Stimulated activated CD4-positive, alpha-beta T cell treated with anti-CD3 and anti-CD28 coated beads, Interleukin-12 subunit alpha, Interleukin-12 subunit beta, amount 100 ng/mL, for 4 hours (primary cell): ENCODE data around the gene MAP1LC3B2.

ENCODE experiments used
- DNase-seq: peaks from one replicate; pipeline ENCODE4 v3.0.0-alpha.2; 2020

MAP1LC3B2 gene

DNA sequence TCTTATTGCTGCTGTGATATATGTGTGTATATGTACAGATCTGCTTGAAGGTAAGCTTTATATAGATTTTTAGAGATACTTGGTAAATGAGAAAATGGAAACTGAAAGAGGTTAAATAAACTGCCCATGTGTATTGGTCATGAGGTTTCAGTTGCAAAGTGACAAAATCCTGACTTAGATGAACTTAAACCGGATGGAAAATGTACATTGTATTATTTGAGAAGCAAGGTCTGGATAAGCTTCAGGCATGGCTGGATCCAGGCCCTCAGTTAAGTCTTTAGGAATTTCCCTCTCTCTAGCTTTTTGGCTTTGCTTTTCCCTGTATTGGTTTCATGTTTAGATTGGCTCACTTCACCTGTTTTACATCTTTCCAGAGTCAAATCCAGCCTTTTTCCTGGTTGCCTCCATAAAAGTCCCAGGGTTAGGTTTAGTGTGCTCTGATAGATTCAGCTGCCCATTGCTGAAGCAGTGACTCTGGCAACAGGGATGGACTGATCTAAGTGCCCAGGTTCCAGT is 21.0 kb upstream of the MAP1LC3B2 start:
- DNase-seq, result no peak

DNA sequence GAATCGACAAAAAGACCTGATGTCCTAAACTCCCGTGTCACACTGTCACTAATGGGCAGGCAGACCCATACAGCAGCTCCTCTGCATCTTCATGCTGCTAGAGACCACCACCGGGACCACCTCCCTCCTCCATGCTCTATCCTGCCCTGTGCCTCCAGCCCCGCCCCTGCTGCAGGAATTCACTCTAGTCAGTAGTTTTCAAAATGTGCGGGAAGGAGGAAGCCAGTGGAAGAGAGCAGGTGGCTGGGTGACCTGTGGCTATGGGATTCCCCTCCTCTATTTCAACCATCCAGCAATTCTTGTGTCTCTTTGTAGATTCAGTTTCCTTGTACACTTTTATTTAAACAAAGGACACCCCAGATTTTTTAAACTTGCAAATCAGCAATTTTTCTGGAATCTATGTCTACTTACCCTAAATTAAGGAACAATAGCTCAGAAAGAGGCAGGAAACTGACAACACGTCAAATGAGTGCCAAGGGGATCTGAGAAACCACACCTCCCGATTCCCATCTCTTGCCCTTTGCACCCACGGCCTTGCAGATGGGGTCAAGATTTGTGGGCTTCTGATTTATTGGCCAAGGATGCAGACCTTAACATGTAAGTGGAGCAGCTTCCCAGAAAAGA is 20.4 kb upstream of the MAP1LC3B2 start:
- no peak for DNase-seq

- no peak for DNase-seq
These were observed 19.8 kb upstream of the MAP1LC3B2 start for GRCh38 chr12:116539361-116539771.

- no peak for DNase-seq
These were observed 19.2 kb upstream of the MAP1LC3B2 start for GRCh38 chr12:116539905-116540482.

DNA sequence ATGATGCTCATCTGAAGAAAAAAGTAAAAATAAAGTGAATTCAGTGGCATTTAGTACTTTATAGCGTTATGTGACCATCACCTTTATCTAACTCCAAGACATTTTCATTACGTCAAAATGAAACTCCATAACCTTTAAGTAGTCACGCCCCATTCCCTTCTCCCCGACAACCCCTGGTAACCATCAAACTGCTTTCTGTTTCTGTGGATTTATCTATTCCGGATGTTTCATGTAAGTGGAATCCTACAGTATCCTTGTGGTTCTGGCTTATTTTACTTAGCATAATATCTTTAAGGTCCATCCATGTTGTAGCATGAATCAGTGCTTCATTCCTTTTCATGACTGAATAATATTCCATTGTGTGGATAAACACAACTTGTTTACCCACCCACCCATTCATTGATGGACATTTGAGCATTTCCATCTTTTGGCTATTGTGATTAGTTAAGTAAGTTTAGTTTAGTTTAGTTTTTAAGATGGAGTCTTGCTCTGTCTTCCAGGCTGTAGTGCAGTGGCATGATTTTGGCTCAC is 18.5 kb upstream of the MAP1LC3B2 start:
- DNase-seq, result no peak

DNA sequence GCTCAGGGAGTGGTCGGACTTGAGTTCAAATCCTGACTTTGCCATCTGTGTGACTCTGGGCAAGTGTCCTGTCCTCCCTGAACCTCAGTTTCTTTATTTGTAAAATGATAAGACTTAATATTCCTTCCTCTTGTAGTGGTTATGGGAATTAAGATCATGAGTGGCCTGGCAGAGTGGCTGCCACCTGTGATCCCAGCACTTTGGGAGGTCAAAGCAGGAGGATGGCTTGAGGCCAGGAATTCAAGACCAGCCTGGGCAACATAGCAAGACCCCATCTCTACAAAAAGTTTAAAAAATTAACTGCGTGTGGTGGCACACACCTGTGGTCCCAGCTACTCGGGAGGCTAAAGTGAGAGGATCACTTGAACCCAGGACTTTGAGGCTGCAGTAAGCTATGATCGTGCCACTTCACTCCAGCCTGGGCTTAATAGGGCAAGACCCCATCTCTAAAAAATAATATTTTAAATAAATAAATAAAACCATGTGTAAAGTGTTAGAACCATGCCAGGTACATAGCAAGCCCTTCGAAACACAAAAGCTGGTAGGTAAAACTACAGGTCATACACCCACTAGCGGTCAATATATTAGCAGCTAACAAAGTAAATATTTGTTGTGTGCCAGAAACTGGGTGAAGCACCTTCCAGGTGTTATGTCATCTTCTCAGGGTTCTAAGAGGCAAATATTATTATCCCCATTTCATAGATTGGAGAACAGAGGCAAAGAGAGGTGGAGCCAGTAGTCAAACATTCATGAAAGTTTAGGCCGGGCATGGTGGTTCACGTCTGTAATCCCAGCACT is 17.4 kb upstream of the MAP1LC3B2 start:
- no peak for DNase-seq

GRCh38 chr12:116542345-116542956 is 16.7 kb upstream of the MAP1LC3B2 start:
- DNase-seq, result no peak

DNA sequence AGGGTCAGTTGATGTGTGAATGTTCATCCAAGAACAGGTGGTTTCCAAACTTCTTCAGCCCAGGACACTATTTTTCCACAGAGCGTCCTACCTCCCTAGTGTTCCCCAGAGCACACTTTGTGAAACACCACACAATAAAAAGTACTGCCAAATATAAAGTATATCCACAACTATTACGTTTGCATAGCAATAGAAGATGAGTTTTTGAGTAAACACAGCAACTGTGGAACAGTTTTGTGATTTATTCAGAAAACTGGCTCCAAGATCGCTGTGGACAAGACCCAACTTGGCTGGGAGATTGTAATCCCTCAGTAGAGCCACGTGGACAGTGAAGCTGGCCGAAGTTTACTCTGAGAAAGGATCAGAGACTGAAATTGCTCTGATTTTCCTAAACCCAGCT is 14.5 kb upstream of the MAP1LC3B2 start:
- DNase-seq, result no peak

DNA sequence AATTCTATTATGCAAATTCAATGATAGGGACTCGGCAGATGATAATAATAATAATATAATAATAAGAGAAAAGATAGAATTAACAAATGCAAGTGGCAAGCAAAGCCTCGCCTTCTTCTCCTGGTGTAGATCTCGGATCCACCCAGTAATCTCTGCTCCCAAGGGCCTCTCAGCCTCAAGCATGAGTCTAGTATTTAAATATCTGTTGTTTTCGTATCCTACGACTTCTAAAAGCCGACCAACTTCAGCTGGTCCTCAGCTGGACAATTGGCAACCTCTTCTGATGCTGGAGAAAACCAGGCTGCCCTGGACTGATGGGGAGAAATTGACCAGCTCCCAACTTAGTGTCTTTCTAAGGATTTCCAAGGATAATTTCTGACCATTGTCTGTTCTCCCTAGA is 14.0 kb upstream of the MAP1LC3B2 start:
- DNase-seq, result no peak

- no peak for DNase-seq
These were observed 13.2 kb upstream of the MAP1LC3B2 start for GRCh38 chr12:116545936-116546335.

DNA sequence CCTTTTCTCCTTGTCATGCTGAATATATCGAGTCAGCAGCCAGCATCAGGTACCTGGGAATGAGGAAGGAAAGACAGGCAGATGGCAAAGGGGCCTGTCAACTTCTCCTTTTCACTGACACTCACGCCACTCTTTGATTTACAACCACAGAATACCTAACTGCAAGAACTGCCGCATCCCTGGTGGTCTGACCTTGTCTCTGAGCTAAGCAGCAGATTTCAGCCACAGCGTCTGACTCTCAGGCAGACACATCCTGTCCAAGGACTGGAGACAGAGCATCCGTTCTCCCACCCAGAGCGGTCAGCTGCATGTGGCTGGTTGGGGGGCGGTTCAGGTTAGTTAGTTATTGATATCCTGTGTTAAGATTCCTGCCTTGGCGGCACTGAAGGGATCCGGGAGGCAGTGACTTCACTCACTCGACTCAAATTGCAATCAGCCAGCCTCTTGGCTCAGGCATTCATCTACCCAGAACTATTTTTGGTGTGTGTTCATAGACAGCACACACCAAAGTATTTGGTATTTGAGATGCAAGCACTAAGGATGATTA is 11.2 kb upstream of the MAP1LC3B2 start:
- DNase-seq, result no peak

DNA sequence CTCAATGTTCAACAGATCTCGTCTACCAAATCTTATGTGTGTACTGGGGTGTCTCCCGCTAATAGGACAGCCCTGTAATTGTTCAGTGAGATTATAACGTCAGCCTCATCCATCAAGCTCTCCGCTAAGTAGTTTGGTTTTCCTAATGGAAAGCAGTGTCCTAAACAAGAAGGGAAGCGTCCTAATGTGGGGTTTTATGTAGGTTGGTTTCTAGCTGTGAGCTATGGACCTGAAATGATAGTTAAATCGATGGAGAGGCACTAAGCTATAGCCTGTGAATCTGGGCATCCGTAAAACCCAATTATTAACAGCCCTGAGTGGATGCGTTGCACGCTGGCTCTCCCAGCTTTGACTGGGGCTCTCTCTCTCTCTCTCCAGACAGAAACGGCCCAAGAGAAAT is 9.2 kb upstream of the MAP1LC3B2 start:
- no peak for DNase-seq

- no peak for DNase-seq
These were observed 8.0 kb upstream of the MAP1LC3B2 start for GRCh38 chr12:116551151-116551550.

GRCh38 chr12:116551619-116551951 is 7.6 kb upstream of the MAP1LC3B2 start:
- DNase-seq, result no peak

- DNase-seq, result no peak
These were observed 7.0 kb upstream of the MAP1LC3B2 start for GRCh38 chr12:116551952-116552772.

DNA sequence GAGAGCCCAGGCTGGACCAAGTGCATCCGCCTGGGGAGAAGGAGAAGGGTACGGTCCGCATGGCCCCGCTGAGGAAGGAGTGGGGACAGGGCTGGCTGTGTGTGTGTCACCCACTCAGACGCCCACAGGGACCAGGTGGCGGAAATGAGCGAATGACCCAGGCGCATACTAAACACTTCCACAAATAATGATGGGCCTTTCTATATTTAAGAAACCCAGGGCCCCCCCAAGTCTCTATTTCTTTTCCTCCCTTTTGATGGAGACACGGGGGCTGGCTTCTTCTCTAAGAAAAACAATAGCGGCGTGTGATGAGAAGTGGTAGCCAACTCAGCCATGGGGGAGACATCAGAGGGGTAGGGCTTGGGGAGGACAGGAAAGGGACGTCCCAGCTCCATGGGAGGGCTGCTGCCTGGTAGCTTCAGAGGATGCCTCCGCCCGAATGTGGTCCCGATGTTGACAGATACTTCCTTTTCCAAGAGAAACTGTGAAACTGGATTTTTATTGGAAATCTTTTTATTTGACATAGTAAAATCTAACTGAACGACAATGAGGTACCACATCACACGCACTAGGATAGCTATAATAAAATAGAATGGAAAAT is 6.3 kb upstream of the MAP1LC3B2 start:
- no peak for DNase-seq

DNA sequence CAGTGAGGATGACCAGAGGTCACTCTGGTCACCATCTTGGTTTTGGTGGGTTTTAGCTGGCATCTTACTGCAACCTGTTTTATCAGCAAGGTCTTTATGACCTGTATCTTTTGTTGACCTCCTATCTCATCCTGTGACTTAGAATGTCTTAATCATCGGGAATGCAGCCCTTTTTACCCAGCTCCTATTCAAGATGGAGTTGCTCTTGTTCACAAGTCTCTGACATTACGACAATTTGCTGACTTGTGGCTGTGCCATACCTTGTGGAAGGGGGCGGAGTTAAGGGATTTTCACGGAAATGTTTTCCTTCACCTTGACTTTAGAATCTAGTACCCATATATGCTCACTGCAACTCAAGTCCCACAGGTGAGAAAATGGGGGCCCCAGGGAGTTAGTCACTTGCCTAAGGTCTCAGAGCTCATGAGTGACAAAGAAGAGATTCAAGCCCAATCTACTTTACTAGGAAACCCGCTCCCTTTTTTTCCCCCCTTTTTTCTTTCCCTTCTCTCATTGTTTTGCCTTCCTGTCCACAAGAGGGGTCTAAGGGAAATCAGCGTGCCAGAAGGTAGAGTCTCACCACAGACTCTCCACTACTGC is 2.7 kb upstream of the MAP1LC3B2 start:
- DNase-seq, result no peak

GRCh38 chr12:116556964-116557698 is 2.0 kb upstream of the MAP1LC3B2 start:
- DNase-seq, result no peak

DNA sequence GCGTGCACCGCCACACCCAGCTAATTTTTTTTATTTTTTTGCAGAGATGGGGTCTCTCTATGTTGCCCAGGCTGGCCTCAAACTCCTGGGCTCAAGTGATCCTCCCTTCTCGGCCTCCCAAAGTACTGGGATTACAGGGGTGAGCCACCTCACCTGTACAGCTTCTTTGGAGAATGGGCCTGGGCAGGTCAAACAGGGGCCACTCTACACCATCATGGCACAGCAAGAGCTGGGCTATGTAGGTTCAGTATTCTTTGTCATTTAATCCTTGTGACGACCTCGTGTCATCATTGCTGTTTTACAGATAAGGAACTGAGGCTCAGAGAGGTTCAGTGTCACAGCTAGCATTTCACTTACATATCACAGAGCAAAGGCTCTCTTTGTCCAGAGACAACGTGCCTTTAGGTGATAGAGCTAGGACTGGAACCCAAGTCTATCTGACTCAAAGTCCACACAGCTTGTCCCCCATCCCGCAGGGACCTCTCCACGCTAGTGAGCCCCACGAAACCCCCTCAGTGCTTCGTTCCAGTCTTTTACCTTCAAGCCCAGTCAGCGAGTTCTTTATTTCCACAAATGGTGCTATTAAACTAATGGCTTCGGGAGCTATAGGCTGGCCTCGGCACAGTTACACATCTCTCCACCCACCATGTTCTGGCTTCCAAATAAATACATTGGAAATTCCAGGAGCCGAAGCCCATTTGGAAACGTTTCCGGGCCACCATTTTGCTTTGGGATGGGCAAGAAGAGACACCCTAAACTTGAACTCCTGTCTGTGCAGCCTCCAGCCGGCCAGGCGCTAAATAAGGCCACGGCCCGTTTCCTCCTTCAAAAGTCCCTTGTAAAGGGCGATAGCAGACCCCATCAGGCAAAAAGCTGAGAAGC is 660 bp upstream of the MAP1LC3B2 start:
- DNase-seq, result no peak
